ENCODE results near the gene CHAC1.

- TF ChIP-seq, protein P1, sequence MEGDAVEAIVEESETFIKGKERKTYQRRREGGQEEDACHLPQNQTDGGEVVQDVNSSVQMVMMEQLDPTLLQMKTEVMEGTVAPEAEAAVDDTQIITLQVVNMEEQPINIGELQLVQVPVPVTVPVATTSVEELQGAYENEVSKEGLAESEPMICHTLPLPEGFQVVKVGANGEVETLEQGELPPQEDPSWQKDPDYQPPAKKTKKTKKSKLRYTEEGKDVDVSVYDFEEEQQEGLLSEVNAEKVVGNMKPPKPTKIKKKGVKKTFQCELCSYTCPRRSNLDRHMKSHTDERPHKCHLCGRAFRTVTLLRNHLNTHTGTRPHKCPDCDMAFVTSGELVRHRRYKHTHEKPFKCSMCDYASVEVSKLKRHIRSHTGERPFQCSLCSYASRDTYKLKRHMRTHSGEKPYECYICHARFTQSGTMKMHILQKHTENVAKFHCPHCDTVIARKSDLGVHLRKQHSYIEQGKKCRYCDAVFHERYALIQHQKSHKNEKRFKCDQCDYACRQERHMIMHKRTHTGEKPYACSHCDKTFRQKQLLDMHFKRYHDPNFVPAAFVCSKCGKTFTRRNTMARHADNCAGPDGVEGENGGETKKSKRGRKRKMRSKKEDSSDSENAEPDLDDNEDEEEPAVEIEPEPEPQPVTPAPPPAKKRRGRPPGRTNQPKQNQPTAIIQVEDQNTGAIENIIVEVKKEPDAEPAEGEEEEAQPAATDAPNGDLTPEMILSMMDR (IDR thresholded peaks at IDR 0.05; ENCODE audit: insufficient read depth, low read length, poor library complexity, severe bottlenecking), result no peak
- TF ChIP-seq EZH2phosphoT487 (conservative IDR thresholded peaks at IDR 0.05; ENCODE audit: low read length), result no peak
These were observed 25.3 kb downstream of the CHAC1 start for GRCh38 chr15:40978562-40978961.
